ENCODE results near the gene PTPRM. TPM values are rescaled to one million over a fixed set of nuclear protein-coding genes. Genes with fewer than 3 reads are reported as not detected.

The PTPRM gene
- total and polyA plus RNA-seq, 5 donors from 2014 or later: 1.1 to 4.6 (median 3.6) TPM

GRCh38 chr18:8036551-8036950 lies 469.4 kb downstream of the PTPRM start:
- no peak overlapping the region for H3K4me3 Mint-ChIP-seq
- DNase-seq: no peak

GRCh38 chr18:8037296-8037695 lies 470.2 kb downstream of the PTPRM start:
- no peak for ATAC-seq (ENCODE audit: low read depth in 2 of 2)
- Mint-ChIP-seq H3K27ac (no peak overlapping the region), H3K36me3 (no peaks in the 10 kb centered on the region), H3K27me3 (no peaks in the 10 kb centered on the region), H3K4me1 (no peaks in the 10 kb centered on the region), H3K9me3 (peaks cover 0 to 3% (median 0%) of the 10 kb centered on the region in 7 donors), H3K4me3 (no peak overlapping the region)
- no peak overlapping the region for H3K4me3 ChIP-seq (ENCODE audit: low read depth, low read length)
- H3K4me1 ChIP-seq (ENCODE audit: control insufficient read depth, insufficient read depth, low read length, poor library complexity, severe bottlenecking): no peaks in the 10 kb centered on the region
- no peaks in the 10 kb centered on the region for H3K9me3 ChIP-seq (ENCODE audit: control insufficient read depth in 2 of 2, low read length in 2 of 2)
- no peaks in the 10 kb centered on the region for H3K36me3 ChIP-seq (ENCODE audit: control insufficient read depth, insufficient read depth, low read length)
- H3K27me3 ChIP-seq (ENCODE audit: control insufficient read depth, insufficient read depth, low read length): no peaks in the 10 kb centered on the region
- no peak for DNase-seq
- no peak overlapping the region for H3K27ac ChIP-seq (ENCODE audit: insufficient read depth, low read length, poor library complexity, severe bottlenecking)

More at GRCh38 chr18:8036551-8036950, 469.4 kb downstream of the PTPRM start:
- Histone ChIP-seq H3K36me3 (ENCODE audit: control insufficient read depth, insufficient read depth, low read length) (no peaks in the 10 kb centered on the region), H3K4me1 (ENCODE audit: control insufficient read depth, insufficient read depth, low read length, poor library complexity, severe bottlenecking) (no peaks in the 10 kb centered on the region), H3K27me3 (ENCODE audit: control insufficient read depth, insufficient read depth, low read length) (no peaks in the 10 kb centered on the region), H3K27ac (ENCODE audit: insufficient read depth, low read length, poor library complexity, severe bottlenecking) (no peak overlapping the region), H3K4me3 (ENCODE audit: low read depth, low read length) (no peak overlapping the region), H3K9me3 (ENCODE audit: control insufficient read depth in 2 of 2, low read length in 2 of 2) (no peaks in the 10 kb centered on the region)
- ATAC-seq (ENCODE audit: low read depth in 2 of 2): no peak
- no peak overlapping the region for H3K27ac Mint-ChIP-seq
- H3K9me3 Mint-ChIP-seq: peaks cover 0 to 3% (median 0%) of the 10 kb centered on the region in 7 donors
- H3K4me1 Mint-ChIP-seq: no peaks in the 10 kb centered on the region
- no peaks in the 10 kb centered on the region for H3K36me3 Mint-ChIP-seq
- no peaks in the 10 kb centered on the region for H3K27me3 Mint-ChIP-seq

- Mint-ChIP-seq H3K36me3 (no peaks in the 10 kb centered on the region), H3K4me3 (no peak overlapping the region), H3K9me3 (peaks cover 0 to 2% (median 0%) of the 10 kb centered on the region in 7 donors), H3K27ac (no peak overlapping the region), H3K4me1 (no peaks in the 10 kb centered on the region), H3K27me3 (no peaks in the 10 kb centered on the region)
- no peak for DNase-seq
- Histone ChIP-seq H3K27ac (ENCODE audit: insufficient read depth, low read length, poor library complexity, severe bottlenecking) (no peak overlapping the region), H3K9me3 (ENCODE audit: control insufficient read depth in 2 of 2, low read length in 2 of 2) (no peaks in the 10 kb centered on the region), H3K4me1 (ENCODE audit: control insufficient read depth, insufficient read depth, low read length, poor library complexity, severe bottlenecking) (no peaks in the 10 kb centered on the region), H3K36me3 (ENCODE audit: control insufficient read depth, insufficient read depth, low read length) (no peaks in the 10 kb centered on the region), H3K4me3 (ENCODE audit: low read depth, low read length) (no peak overlapping the region), H3K27me3 (ENCODE audit: control insufficient read depth, insufficient read depth, low read length) (no peaks in the 10 kb centered on the region)
- ATAC-seq (ENCODE audit: low read depth in 2 of 2): no peak
Measured at GRCh38 chr18:8040021-8040420, 472.9 kb downstream of the PTPRM start.

- H3K36me3 Mint-ChIP-seq: no peaks in the 10 kb centered on the region
- Histone ChIP-seq H3K27ac (ENCODE audit: insufficient read depth, low read length, poor library complexity, severe bottlenecking) (no peak overlapping the region), H3K36me3 (ENCODE audit: control insufficient read depth, insufficient read depth, low read length) (no peaks in the 10 kb centered on the region), H3K27me3 (ENCODE audit: control insufficient read depth, insufficient read depth, low read length) (no peaks in the 10 kb centered on the region), H3K4me1 (ENCODE audit: control insufficient read depth, insufficient read depth, low read length, poor library complexity, severe bottlenecking) (no peaks in the 10 kb centered on the region), H3K9me3 (ENCODE audit: control insufficient read depth in 2 of 2, low read length in 2 of 2) (no peaks in the 10 kb centered on the region), H3K4me3 (ENCODE audit: low read depth, low read length) (no peak overlapping the region)
- DNase-seq: no peak
- H3K9me3 Mint-ChIP-seq: peaks cover 0 to 2% (median 0%) of the 10 kb centered on the region in 7 donors
- no peaks in the 10 kb centered on the region for H3K27me3 Mint-ChIP-seq
- ATAC-seq (ENCODE audit: low read depth in 2 of 2): no peak
- no peaks in the 10 kb centered on the region for H3K4me1 Mint-ChIP-seq
- no peak overlapping the region for H3K27ac Mint-ChIP-seq
- H3K4me3 Mint-ChIP-seq: no peak overlapping the region
Measured at GRCh38 chr18:8041526-8042111, 474.5 kb downstream of the PTPRM start.

GRCh38 chr18:8044004-8044403 lies 476.9 kb downstream of the PTPRM start:
- Mint-ChIP-seq H3K9me3 (peaks cover 0 to 2% (median 0%) of the 10 kb centered on the region in 7 donors), H3K27me3 (no peaks in the 10 kb centered on the region), H3K4me1 (no peaks in the 10 kb centered on the region), H3K36me3 (no peaks in the 10 kb centered on the region), H3K27ac (no peak overlapping the region), H3K4me3 (no peak overlapping the region)
- no peaks in the 10 kb centered on the region for H3K36me3 ChIP-seq (ENCODE audit: control insufficient read depth, insufficient read depth, low read length)
- no peak for ATAC-seq (ENCODE audit: low read depth in 2 of 2)
- DNase-seq: no peak
- H3K9me3 ChIP-seq (ENCODE audit: control insufficient read depth in 2 of 2, low read length in 2 of 2): no peaks in the 10 kb centered on the region
- H3K4me3 ChIP-seq (ENCODE audit: low read depth, low read length): no peak overlapping the region
- H3K27ac ChIP-seq (ENCODE audit: insufficient read depth, low read length, poor library complexity, severe bottlenecking): no peak overlapping the region
- H3K27me3 ChIP-seq (ENCODE audit: control insufficient read depth, insufficient read depth, low read length): no peaks in the 10 kb centered on the region
- no peaks in the 10 kb centered on the region for H3K4me1 ChIP-seq (ENCODE audit: control insufficient read depth, insufficient read depth, low read length, poor library complexity, severe bottlenecking)

GRCh38 chr18:8045160-8045883 lies 478.2 kb downstream of the PTPRM start:
- Mint-ChIP-seq H3K4me3 (no peak overlapping the region), H3K36me3 (no peaks in the 10 kb centered on the region), H3K4me1 (no peaks in the 10 kb centered on the region), H3K27me3 (no peaks in the 10 kb centered on the region), H3K27ac (peak overlapping the region in 1 of 3 donors; percentile 1), H3K9me3 (peaks cover 0 to 2% (median 0%) of the 10 kb centered on the region in 7 donors)
- DNase-seq: no peak
- H3K36me3 ChIP-seq (ENCODE audit: control insufficient read depth, insufficient read depth, low read length): no peaks in the 10 kb centered on the region
- no peak for ATAC-seq (ENCODE audit: low read depth in 2 of 2)
- H3K4me1 ChIP-seq (ENCODE audit: control insufficient read depth, insufficient read depth, low read length, poor library complexity, severe bottlenecking): no peaks in the 10 kb centered on the region
- no peaks in the 10 kb centered on the region for H3K27me3 ChIP-seq (ENCODE audit: control insufficient read depth, insufficient read depth, low read length)
- H3K27ac ChIP-seq (ENCODE audit: insufficient read depth, low read length, poor library complexity, severe bottlenecking): no peak overlapping the region
- H3K4me3 ChIP-seq (ENCODE audit: low read depth, low read length): no peak overlapping the region
- H3K9me3 ChIP-seq (ENCODE audit: control insufficient read depth in 2 of 2, low read length in 2 of 2): no peaks in the 10 kb centered on the region

GRCh38 chr18:8045884-8046281 lies 478.8 kb downstream of the PTPRM start:
- Histone ChIP-seq H3K4me1 (ENCODE audit: control insufficient read depth, insufficient read depth, low read length, poor library complexity, severe bottlenecking) (no peaks in the 10 kb centered on the region), H3K4me3 (ENCODE audit: low read depth, low read length) (no peak overlapping the region), H3K27me3 (ENCODE audit: control insufficient read depth, insufficient read depth, low read length) (no peaks in the 10 kb centered on the region), H3K9me3 (ENCODE audit: control insufficient read depth in 2 of 2, low read length in 2 of 2) (no peaks in the 10 kb centered on the region), H3K36me3 (ENCODE audit: control insufficient read depth, insufficient read depth, low read length) (no peaks in the 10 kb centered on the region), H3K27ac (ENCODE audit: insufficient read depth, low read length, poor library complexity, severe bottlenecking) (no peak overlapping the region)
- DNase-seq (peak in 2 of 3 donors; percentile 2), ATAC-seq (ENCODE audit: low read depth in 2 of 2) (no peak)
- Mint-ChIP-seq H3K27ac (no peak overlapping the region), H3K4me3 (no peak overlapping the region), H3K36me3 (no peaks in the 10 kb centered on the region), H3K27me3 (no peaks in the 10 kb centered on the region), H3K9me3 (peaks cover 0 to 6% (median 0%) of the 10 kb centered on the region in 7 donors), H3K4me1 (peaks cover 0 to 2% (median 0%) of the 10 kb centered on the region in 4 donors)

- Histone ChIP-seq H3K36me3 (ENCODE audit: control insufficient read depth, insufficient read depth, low read length) (no peaks in the 10 kb centered on the region), H3K9me3 (ENCODE audit: control insufficient read depth in 2 of 2, low read length in 2 of 2) (no peaks in the 10 kb centered on the region), H3K27ac (ENCODE audit: insufficient read depth, low read length, poor library complexity, severe bottlenecking) (no peak overlapping the region), H3K27me3 (ENCODE audit: control insufficient read depth, insufficient read depth, low read length) (no peaks in the 10 kb centered on the region), H3K4me1 (ENCODE audit: control insufficient read depth, insufficient read depth, low read length, poor library complexity, severe bottlenecking) (no peaks in the 10 kb centered on the region), H3K4me3 (ENCODE audit: low read depth, low read length) (no peak overlapping the region)
- peaks cover 0 to 6% (median 0%) of the 10 kb centered on the region in 7 donors for H3K9me3 Mint-ChIP-seq
- no peaks in the 10 kb centered on the region for H3K27me3 Mint-ChIP-seq
- H3K4me3 Mint-ChIP-seq: no peak overlapping the region
- H3K4me1 Mint-ChIP-seq: peaks cover 0 to 8% (median 0%) of the 10 kb centered on the region in 4 donors
- H3K36me3 Mint-ChIP-seq: no peaks in the 10 kb centered on the region
- no peak for ATAC-seq (ENCODE audit: low read depth in 2 of 2)
- H3K27ac Mint-ChIP-seq: no peak overlapping the region
- DNase-seq: no peak
Measured at GRCh38 chr18:8046441-8046840, 479.3 kb downstream of the PTPRM start.
